SK-N-SH (cell line): ENCODE data around the gene PTOV1. TPM values are rescaled to one million over a fixed set of nuclear protein-coding genes. Genes with fewer than 3 reads are reported as not detected.

ENCODE experiments used
- CTCF ChIA-PET: fragments of 300-600, 350-600 bp; formaldehyde crosslinking; extraction: SDS; loops from one replicate; lab custom pipeline; 2021; lab: Yijun Ruan, JAX
- POLR2A ChIA-PET: fragments of 350-600 bp; sonication (Branson Sonifier 250); formaldehyde crosslinking; extraction: SDS; loops from one replicate; lab custom pipeline; 2020; ENCODE audit warnings: antibody characterized with exemption, inconsistent platforms; lab: Yijun Ruan, JAX
- DNase-seq: peaks from one replicate; pipeline ENCODE4 v3.0.0; 2012
- H2AFZ ChIP-seq: fragments of 200-600 bp; sonication (generic); 2 replicates; pipeline ENCODE4 v1.8.1; 2016; ENCODE audit warnings: antibody characterized with exemption, mild to moderate bottlenecking, low read depth
- H3F3A ChIP-seq: fragments of 200-600 bp; sonication (generic); replicated peaks from 2 replicates; pipeline ENCODE3; 2016; ENCODE audit warnings: antibody characterized with exemption, mild to moderate bottlenecking; ENCODE audit not compliant: insufficient read depth
- H3K27ac ChIP-seq, 2 experiments: fragments of 200-500 bp in 1 of 2; fragments of 200-600 bp in 1 of 2; sonication (Bioruptor generic) in 1 of 2; sonication (generic), shearing (Covaris generic) in 1 of 2; 2 replicates each; pipeline versions ENCODE4 v1.5.1 to v1.6.1; 2014 to 2016; ENCODE audit warnings: low read depth in 2 of 2, inconsistent platforms in 1 of 2, low read length in 1 of 2, mild to moderate bottlenecking in 1 of 2, mixed read lengths in 1 of 2
- H3K27me3 ChIP-seq: fragments of 200-600 bp; sonication (generic), shearing (Covaris generic); 2 replicates; pipeline ENCODE4 v1.6.1; 2016; ENCODE audit warnings: mixed run types; ENCODE audit not compliant: insufficient read depth
- H3K36me3 ChIP-seq, 2 experiments: fragments of 200-500 bp in 1 of 2; fragments of 200-600 bp in 1 of 2; sonication (Bioruptor generic) in 1 of 2; sonication (generic) in 1 of 2; replicated peaks in 1 of 2; 2 replicates each; pipeline versions ENCODE3 to v1.5.1; 2014 to 2016; ENCODE audit warnings: low read length in 1 of 2, mild to moderate bottlenecking in 1 of 2; ENCODE audit not compliant: insufficient read depth in 2 of 2, control insufficient read depth in 1 of 2
- H3K4me1 ChIP-seq, 2 experiments: fragments of 200-500 bp in 1 of 2; fragments of 200-600 bp in 1 of 2; sonication (Bioruptor generic) in 1 of 2; sonication (generic), shearing (Covaris generic) in 1 of 2; 2 replicates each; pipeline versions ENCODE4 v1.5.1 to v1.6.1; 2014 to 2016; ENCODE audit warnings: low read depth in 1 of 2, low read length in 1 of 2, mixed run types in 1 of 2; ENCODE audit not compliant: insufficient read depth in 2 of 2, control insufficient read depth in 1 of 2
- H3K4me2 ChIP-seq: fragments of 200-600 bp; sonication (generic), shearing (Covaris generic); 2 replicates; pipeline ENCODE4 v1.6.1; 2017; ENCODE audit warnings: mixed run types
- H3K4me3 ChIP-seq, 2 experiments: fragments of 200-500 bp in 1 of 2; fragments of 200-600 bp in 1 of 2; sonication (Bioruptor generic) in 1 of 2; sonication (generic), shearing (Covaris generic) in 1 of 2; 2 replicates each; pipeline versions ENCODE4 v1.5.1 to v1.8.1; 2014 to 2016; ENCODE audit warnings: low read depth in 2 of 2, inconsistent platforms in 1 of 2, low read length in 1 of 2, mild to moderate bottlenecking in 1 of 2, mixed read lengths in 1 of 2, moderate library complexity in 1 of 2
- H3K79me2 ChIP-seq: fragments of 200-600 bp; sonication (generic); 2 replicates; pipeline ENCODE4 v1.8.1; 2017; ENCODE audit warnings: mild to moderate bottlenecking; ENCODE audit not compliant: insufficient read depth
- H3K9ac ChIP-seq: fragments of 200-600 bp; sonication (generic); 2 replicates; pipeline ENCODE4 v1.6.1; 2017; ENCODE audit warnings: mixed run types
- H3K9me2 ChIP-seq: fragments of 200-600 bp; sonication (generic); 2 replicates; pipeline ENCODE4 v1.6.1; 2017; ENCODE audit warnings: mixed run types
- H3K9me3 ChIP-seq: fragments of 200-600 bp; sonication (generic); 2 replicates; pipeline ENCODE4 v1.6.1; 2017; ENCODE audit warnings: mixed run types, mild to moderate bottlenecking, moderate library complexity
- H4K20me1 ChIP-seq: fragments of 200-600 bp; sonication (generic); 2 replicates; pipeline ENCODE4 v1.6.1; 2017; ENCODE audit warnings: mild to moderate bottlenecking, mixed run types; ENCODE audit not compliant: insufficient read depth
- CHD2 ChIP-seq: fragments of 150-350 bp; IDR thresholded peaks from 2 replicates; pipeline ENCODE4 v1.6.1; 2018; ENCODE audit warnings: low read length; ENCODE audit not compliant: partially characterized antibody
- ELF1 ChIP-seq: IDR thresholded peaks from 2 replicates; pipeline ENCODE4 v1.4.0; 2012
- FOSL2 ChIP-seq: IDR thresholded peaks from 2 replicates; pipeline ENCODE4 v1.4.0; 2012; ENCODE audit warnings: low read depth, mild to moderate bottlenecking, moderate library complexity, borderline replicate concordance
- FOXM1 ChIP-seq: IDR thresholded peaks from 2 replicates; pipeline ENCODE4 v1.4.0; 2012; ENCODE audit warnings: low read depth, mild to moderate bottlenecking
- GABPA ChIP-seq: IDR thresholded peaks from 2 replicates; pipeline ENCODE4 v1.4.0; 2012; ENCODE audit warnings: low read depth, mild to moderate bottlenecking
- IRF3 ChIP-seq: fragments of 150-350 bp; IDR thresholded peaks from 2 replicates; pipeline ENCODE4 v1.6.1; 2016; ENCODE audit warnings: mild to moderate bottlenecking, low read depth, low read length
- JUND ChIP-seq: IDR thresholded peaks from 2 replicates; pipeline ENCODE4 v1.4.0; 2012
- NRF1 ChIP-seq: IDR thresholded peaks from 2 replicates; pipeline ENCODE4 v1.6.1; 2012; ENCODE audit warnings: low read depth, mild to moderate bottlenecking, low read length
- PBX3 ChIP-seq: IDR thresholded peaks from 2 replicates; pipeline ENCODE4; 2012
- RAD21 ChIP-seq: IDR thresholded peaks from 2 replicates; pipeline ENCODE4 v1.6.1; 2012; ENCODE audit warnings: mild to moderate bottlenecking, low read length
- RCOR1 ChIP-seq: fragments of 150-350 bp; IDR thresholded peaks from 2 replicates; pipeline ENCODE4 v1.6.1; 2017; ENCODE audit warnings: antibody characterized with exemption, low read length
- REST ChIP-seq: IDR thresholded peaks from 2 replicates; pipeline ENCODE4 v1.6.1; 2012; ENCODE audit warnings: mild to moderate bottlenecking, low read depth, low read length, moderate library complexity
- RXRA ChIP-seq: IDR thresholded peaks from 2 replicates; pipeline ENCODE4 v1.4.0; 2012; ENCODE audit warnings: low read depth, mild to moderate bottlenecking, borderline replicate concordance
- SIN3A ChIP-seq: IDR thresholded peaks from 2 replicates; pipeline ENCODE4 v1.6.1; 2012; ENCODE audit warnings: low read depth, mild to moderate bottlenecking, low read length, moderate library complexity, borderline replicate concordance
- TAF1 ChIP-seq: IDR thresholded peaks from 2 replicates; pipeline ENCODE4 v1.6.1; 2012; ENCODE audit warnings: low read depth, mild to moderate bottlenecking, low read length, moderate library complexity, borderline replicate concordance
- USF2 ChIP-seq: fragments of 150-350 bp; IDR thresholded peaks from 2 replicates; pipeline ENCODE4 v1.6.1; 2017; ENCODE audit warnings: antibody characterized with exemption, low read length, low read depth, borderline replicate concordance
- ZBTB33 ChIP-seq: IDR thresholded peaks from 2 replicates; pipeline ENCODE4 v1.4.0; 2012; ENCODE audit warnings: low read depth, borderline replicate concordance
- WGBS: methylation state at CpG from one replicate; pipeline ENCODE4 v1.1.6; 2017; ENCODE audit warnings: low lambda C conversion rate; 5-methylcytosine and 5-hydroxymethylcytosine counted together
- polyA plus RNA-seq, 3 experiments: library from polyadenylated mRNA; depleted of rRNA; stranded (reverse); fragments of >200 nt; gene quantifications; 2 replicates each; pipeline ENCODE4 v1.2.3, GENCODE V29; 2012

PTOV1 gene
- polyA plus RNA-seq, 1 of the 3 experiments (the other 2 are of a cell fraction) = 95.0 TPM

GRCh38 chr19:49824662-49825061 lies 26.3 kb upstream of the PTOV1 start:
- Histone ChIP-seq H3K27ac (no peak overlapping the region), H3K36me3 (peaks cover 0 to 14% of the 10 kb centered on the region in 2 experiments), H3K9me3 (no peaks in the 10 kb centered on the region), H3F3A (no peaks in the 10 kb centered on the region), H3K27me3 (no peaks in the 10 kb centered on the region), H2AFZ (no peak overlapping the region), H3K4me3 (no peak overlapping the region), H3K79me2 (peaks cover 74% of the 10 kb centered on the region), H3K9me2 (no peaks in the 10 kb centered on the region), H3K9ac (no peak overlapping the region), H3K4me2 (no peak overlapping the region), H3K4me1 (peaks cover 0 to 8% of the 10 kb centered on the region in 2 experiments; a peak in 1 of 4 replicates), H4K20me1 (0 out of 2 replicates have a peak, but pooled peaks cover 7% of the 10 kb centered on the region)
- POLR2A ChIA-PET = interaction anchor here (0.6 kb wide), 1 partner anchor 1524 kb away, joined by 3 read pairs; no protein-coding TSS in a partner anchor
- no peak for DNase-seq
- CTCF ChIA-PET = interaction anchor here (0.6 to 1.2 kb wide), 2 partner anchors 26 to 111 kb away, joined by 3 read pairs; no protein-coding TSS in a partner anchor
- 86% methylated on average over 6 of the region's 6 CpGs for WGBS
- TF ChIP-seq RAD21 (no peak), FOSL2 (no peak), PBX3 (no peak), USF2 (no peak), REST (no peak), ZBTB33 (no peak), JUND (no peak)

GRCh38 chr19:49827034-49827433 lies 23.9 kb upstream of the PTOV1 start:
- Histone ChIP-seq H3K27ac (no peak overlapping the region), H3K4me2 (no peak overlapping the region), H3K79me2 (peaks cover 50% of the 10 kb centered on the region), H4K20me1 (0 out of 2 replicates have a peak, but pooled peaks cover 8% of the 10 kb centered on the region), H3K9ac (no peak overlapping the region), H3K9me2 (no peaks in the 10 kb centered on the region), H3K9me3 (no peaks in the 10 kb centered on the region), H3K27me3 (no peaks in the 10 kb centered on the region), H3K36me3 (peaks cover 0 to 19% of the 10 kb centered on the region in 2 experiments), H2AFZ (no peak overlapping the region), H3K4me3 (no peak overlapping the region), H3K4me1 (no peaks in the 10 kb centered on the region), H3F3A (no peaks in the 10 kb centered on the region)
- DNase-seq = no peak
- 95% methylated on average over 12 of the region's 14 CpGs for WGBS
- ChIA-PET POLR2A (no interaction called here), CTCF (no interaction called here)
- no peak for TF ChIP-seq RCOR1
- no peak for TF ChIP-seq RXRA
- no peak for TF ChIP-seq GABPA
- TF ChIP-seq NRF1 = no peak
- TF ChIP-seq JUND = no peak
- TF ChIP-seq SIN3A = no peak
- no peak for TF ChIP-seq ELF1
- TF ChIP-seq FOSL2 = no peak
- TF ChIP-seq CHD2 = no peak
- no peak for TF ChIP-seq TAF1
- no peak for TF ChIP-seq IRF3
- no peak for TF ChIP-seq FOXM1
